Inferior parietal cortex (tissue), 1 donor: ENCODE results near the gene CPSF7.
"Not testable (repeated sequence)": the region's sequence is repeated elsewhere in the genome, so short reads cannot be mapped to it uniquely, and the experiment has no call there.

ENCODE experiments used
- DNase-seq: peaks from one replicate; pipeline ENCODE4 v3.0.0-alpha.2; 2016; ENCODE audit errors: extremely low spot score

The CPSF7 gene

DNA sequence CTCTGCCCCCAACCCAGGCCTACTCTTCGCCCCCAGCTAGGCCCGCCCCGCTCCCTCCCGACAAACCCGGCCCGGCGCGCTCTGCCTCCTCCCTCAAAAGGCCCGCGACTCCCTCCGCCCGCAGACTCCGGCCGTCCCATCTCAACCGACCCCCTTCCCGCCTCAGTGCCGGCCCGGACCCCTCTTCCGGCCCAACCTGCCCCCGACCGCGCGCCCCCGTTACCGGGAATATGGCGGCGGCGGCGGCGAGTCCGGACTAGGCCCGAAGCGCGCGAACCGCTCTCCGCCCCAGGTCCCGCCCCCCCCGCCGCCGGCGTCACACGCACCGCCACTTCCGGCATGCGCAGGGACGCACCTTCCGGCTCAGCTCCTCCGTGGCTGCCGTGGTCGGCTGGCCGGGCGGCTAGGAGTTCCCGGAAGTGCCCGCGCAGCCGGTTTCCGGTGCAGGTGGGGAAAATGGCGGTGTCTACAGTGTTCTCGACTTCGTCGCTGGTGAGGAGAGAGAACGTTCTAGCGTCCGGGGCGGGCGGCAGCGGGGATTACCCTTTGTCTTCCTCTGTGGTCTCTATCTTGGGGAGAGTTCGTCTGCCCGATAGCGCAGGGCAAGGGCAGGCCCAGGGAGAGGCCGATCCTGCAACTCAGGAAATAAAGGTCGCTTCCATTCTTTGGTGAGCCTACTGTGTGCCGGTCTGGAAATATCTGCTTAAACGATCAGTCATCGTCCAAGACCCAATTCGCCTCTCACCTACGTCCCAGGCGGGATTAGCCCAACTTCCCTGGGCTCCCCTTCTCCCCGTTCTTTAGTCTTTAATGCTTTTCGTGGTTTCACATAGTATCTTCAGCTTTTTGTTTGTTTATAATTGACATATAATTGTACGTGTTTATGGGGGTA, at the start of gene CPSF7, which contains the start of gene SDHAF2:
TSS of gene CPSF7 (minus strand) at position 285 of the 892 bp plus-strand sequence. CDS start 740 bp downstream, outside the sequence.
TSS of gene SDHAF2 (plus strand) at position 434 of the 892 bp plus-strand sequence. CDS start at position 457, 23 bp downstream.
- DNase-seq: peak; percentile 95

DNA sequence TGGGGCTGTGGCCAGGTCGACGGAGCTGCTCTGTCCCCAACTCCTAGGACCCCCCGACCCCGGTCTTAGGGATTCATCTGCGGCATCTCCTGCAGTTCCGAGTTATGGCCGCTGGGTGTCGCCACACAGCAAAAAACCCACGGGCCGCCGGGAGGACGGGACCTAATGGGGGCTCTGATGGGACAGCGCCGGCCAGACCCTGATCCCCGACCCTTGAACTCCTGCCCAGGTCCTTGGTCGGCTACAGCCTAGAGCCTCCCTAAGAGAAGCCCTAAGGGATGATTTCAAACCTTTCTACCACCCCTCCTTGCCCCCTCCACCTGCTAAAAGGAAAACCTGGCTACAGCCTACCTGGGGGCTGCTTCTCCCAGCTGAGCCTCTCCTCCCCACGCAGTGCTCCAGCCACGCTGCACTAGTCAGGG, 48.0 kb upstream of the CPSF7 start:
- DNase-seq: no peak

GRCh38 chr11:61477126-61477525, 47.4 kb upstream of the CPSF7 start:
- DNase-seq: no peak

DNA sequence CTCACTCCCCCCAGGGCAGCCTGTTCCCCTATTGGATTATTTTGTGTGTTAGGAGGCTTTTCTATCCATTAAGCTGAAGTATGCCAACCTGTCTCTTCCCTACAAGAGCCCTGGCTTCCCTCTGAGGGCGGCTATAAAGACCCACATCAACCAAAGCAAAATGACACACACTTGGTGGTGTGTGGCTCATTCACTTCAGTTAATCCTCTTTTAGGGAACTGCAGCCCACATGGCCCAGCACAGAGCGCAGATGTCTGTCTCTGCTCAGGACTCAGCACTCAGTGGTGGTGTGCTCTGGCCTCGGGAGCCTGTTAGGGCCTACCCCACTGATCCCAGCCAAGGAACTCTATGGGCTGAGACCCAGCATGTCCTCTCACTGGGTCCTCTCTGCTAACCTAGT, 46.6 kb upstream of the CPSF7 start:
- no peak for DNase-seq

- DNase-seq: no peak
Observed at GRCh38 chr11:61475433-61475832, 45.7 kb upstream of the CPSF7 start.

DNA sequence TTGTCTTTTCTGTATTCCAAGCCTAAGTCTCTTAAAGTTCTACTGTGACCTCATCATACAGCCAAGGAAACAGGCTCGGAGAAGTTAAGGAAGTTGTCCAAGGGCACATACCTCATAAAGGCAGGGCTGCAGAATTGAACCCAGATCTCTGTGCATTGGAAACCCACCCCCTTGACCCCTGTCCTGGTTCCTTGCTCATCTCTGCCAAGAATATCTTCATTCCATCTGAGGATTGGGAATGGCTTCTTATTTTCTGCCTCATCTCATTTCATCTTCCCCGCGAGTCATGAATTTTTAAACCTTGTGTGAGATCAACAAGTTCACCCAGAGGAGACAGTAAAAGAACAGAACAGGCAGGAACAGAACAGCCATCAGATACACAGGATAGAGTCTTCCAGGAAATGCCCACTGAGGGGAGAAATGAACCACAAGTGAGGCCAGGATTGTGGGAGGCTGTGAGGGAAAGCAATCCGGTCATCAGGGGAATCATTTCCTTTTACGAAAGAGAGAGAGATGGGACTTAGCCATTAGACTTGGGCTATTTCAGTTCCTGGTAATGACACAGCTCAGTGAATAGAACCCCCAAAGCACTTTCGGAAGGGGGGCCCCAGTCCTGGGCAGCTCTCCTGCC, 44.4 kb upstream of the CPSF7 start:
- no peak for DNase-seq

DNA sequence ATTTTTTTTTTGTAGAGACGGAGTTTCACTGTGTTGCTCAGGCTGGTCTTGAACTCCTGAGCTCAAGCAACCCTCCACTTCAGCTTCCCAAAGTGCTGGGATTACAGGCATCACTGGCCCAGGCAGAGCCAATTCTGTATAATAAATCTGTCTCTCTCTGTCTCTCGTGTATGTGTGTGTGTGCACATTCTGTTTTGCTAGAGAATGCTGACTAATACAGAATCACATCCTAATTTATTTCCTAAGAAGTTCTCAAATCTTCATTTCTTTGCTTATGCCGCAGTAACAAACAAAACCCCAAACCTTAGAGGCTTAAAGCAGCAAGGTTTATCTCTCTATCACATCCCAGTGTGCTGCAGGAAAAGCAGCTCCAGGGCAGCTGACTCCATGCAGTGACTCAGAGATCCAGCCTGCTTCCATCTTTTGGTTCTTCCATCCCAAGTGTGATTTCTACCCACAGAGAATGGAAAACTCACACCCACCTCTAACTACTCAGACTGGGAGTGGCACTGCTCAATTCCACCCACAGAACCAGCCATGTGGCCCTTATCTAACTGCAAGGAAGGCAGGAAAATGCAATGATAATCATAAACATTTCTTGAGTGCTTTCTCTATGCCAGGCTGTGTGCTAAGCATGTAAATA, 43.7 kb upstream of the CPSF7 start:
- DNase-seq: no peak

GRCh38 chr11:61472868-61473267, 43.1 kb upstream of the CPSF7 start:
- no peak for DNase-seq

DNA sequence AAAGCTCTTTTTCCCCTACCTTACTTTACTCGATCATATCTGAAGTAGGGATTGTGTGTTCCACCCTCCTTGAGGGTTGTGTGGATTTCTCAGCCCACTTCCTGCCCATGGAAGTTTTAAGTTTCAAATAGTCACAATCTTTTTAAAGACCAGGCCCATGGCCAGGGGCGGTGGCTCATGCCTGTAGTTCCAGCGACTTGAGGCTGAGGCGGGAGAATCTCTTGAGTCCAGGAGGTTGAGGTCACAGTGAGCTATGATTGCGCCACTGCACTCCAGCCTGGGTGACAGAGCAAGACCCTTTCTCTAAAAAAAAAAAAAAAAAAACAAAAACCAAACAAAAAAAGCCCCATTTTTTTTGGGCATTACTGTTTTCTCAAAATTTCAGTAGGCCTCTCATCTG, 42.5 kb upstream of the CPSF7 start:
- DNase-seq: no peak

DNA sequence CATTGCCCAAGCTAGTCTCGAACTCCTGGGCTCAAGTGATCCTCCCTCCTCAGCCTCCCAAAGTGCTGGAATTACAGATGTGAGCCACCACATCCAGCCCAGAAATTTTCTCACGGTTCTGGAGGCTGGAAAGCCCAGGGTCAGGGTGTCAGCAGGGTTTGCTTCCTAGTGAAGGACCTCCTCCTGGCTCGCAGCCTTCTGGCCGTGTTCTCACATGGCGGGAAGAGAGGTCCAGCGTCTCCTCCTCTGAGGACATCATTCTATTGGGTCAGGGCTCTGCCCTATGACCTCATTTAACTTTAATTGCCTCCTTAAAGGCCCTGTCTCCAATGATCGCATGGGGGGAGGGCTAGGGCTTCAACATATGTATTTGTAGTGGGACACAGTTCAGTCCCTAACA, 38.2 kb upstream of the CPSF7 start:
- DNase-seq: no peak

DNA sequence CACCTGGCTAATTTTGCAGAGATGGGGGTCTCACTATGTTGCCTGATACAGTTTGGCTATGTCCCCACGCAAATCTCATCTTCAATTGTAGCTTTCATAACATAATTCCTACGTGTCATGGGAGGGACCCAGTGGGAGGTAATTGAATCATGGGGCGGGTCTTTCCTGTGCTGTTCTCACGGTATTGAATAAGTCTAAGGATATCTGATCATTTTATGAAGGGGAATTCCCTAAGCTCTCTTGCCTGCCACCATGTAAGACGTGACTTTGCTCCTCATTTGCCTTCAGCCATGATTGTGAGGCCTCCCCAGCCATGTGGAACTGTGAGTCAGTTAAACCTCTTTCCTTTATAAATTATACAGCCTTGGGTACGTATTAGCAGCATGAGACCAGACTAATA, 37.8 kb upstream of the CPSF7 start:
- not testable (repeated sequence) for DNase-seq

DNA sequence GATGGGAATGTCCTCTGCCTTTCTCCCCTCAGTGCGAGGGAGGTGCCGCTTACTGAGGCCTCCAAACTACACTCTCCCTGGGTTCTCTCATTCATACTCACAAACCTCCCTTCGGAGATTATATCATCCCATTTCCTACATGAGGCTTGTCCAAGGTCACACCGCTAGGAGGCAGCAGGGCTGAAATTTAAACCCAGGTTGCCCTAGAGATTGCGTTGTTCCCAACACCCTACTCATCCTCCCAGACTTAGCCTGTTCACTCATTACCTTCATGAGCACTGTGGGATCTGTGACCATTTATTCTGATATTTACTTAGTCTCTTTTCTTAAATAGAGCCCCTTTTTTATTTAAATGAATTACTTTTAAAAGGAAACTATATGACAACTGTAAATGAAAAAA, 31.2 kb upstream of the CPSF7 start:
- no peak for DNase-seq

GRCh38 chr11:61460474-61460881, 30.7 kb upstream of the CPSF7 start:
- no peak for DNase-seq

GRCh38 chr11:61454520-61454919, 24.7 kb upstream of the CPSF7 start:
- no peak for DNase-seq

DNA sequence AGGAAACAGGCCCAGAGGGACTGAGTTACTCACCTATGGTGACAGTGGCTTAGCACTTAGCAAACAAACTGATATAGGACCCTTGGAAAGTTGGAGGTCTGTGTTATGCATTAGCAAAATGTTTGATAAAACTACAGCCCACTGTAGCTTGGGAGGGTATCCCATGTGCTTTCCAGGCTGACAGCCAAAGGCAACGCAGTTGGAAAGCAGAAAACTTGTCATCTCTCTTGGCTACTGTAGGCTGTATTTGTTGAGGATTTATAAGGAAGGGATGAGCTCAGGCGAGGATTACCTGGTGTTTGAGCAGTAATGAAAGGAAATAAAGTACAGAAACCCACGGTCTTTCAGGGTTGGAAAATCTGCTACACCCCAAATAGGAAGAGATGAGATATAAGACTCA, 23.9 kb upstream of the CPSF7 start:
- DNase-seq: no peak

GRCh38 chr11:61452825-61453224, 23.1 kb upstream of the CPSF7 start:
- DNase-seq: no peak

DNA sequence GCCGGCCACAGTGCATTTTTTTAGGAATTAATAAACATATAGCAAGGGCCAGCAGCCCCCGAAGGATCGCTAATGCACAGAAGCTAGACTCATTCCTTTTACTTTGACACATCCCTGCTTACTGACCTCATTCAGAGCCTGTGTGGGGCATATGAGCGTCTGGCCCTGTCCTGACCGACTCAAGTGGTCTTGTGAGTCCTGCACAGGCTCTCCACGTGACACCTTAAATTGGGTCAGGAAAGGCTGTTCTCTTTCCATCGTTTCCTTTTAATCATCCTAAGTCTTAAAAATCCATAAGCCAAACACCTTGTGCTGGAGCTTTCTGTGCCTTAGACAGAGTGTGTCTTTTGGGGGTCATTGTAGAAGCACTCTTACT, 18.8 kb upstream of the CPSF7 start:
- no peak for DNase-seq

GRCh38 chr11:61447601-61448551, 18.1 kb upstream of the CPSF7 start:
- DNase-seq: peak; percentile 64

GRCh38 chr11:61446211-61446651, 16.5 kb upstream of the CPSF7 start:
- peak; percentile 93 for DNase-seq

GRCh38 chr11:61445516-61445915, 15.7 kb upstream of the CPSF7 start:
- DNase-seq: peak; percentile 40

- no peak for DNase-seq
Observed at GRCh38 chr11:61442616-61443015, 12.8 kb upstream of the CPSF7 start.
